K562 (cell line): ENCODE measurements around the gene VSTM5. TPM values are rescaled to one million over a fixed set of nuclear protein-coding genes. Genes with fewer than 3 reads are reported as not detected.
A peak's percentile ranks its signal among the peaks of the same experiment; 100 is the strongest.

Experiments used
- ARHGAP35 ChIP-seq: fragments of 450-650 bp; IDR thresholded peaks from 2 replicates; pipeline ENCODE4 v1.6.1; 2018; ENCODE audit not compliant: partially characterized antibody
- CBX8 ChIP-seq: fragments of 200-600 bp; sonication (generic); IDR thresholded peaks from 2 replicates; pipeline ENCODE4 v1.6.1; 2012; ENCODE audit warnings: borderline replicate concordance, mixed run types, low read depth, mild to moderate bottlenecking, moderate library complexity, mixed read lengths, low read length, control low read depth, inconsistent platforms; ENCODE audit not compliant: poor library complexity, severe bottlenecking; ENCODE audit errors: extremely low read depth
- CCNT2 ChIP-seq: IDR thresholded peaks from 2 replicates; pipeline ENCODE4 v1.6.1; 2011; ENCODE audit warnings: borderline replicate concordance, low read depth, mild to moderate bottlenecking, moderate library complexity, mixed read lengths, low read length; ENCODE audit not compliant: insufficient read length; ENCODE audit errors: extremely low read depth
- CLOCK ChIP-seq: fragments of 250-450 bp; sonication (Bioruptor Pico); IDR thresholded peaks from 2 replicates; pipeline ENCODE4 v1.4.0; 2020; ENCODE audit warnings: mild to moderate bottlenecking, moderate library complexity, borderline replicate concordance
- E2F6 ChIP-seq, 2 experiments: IDR thresholded peaks; 2 replicates each; pipeline ENCODE4 v1.6.1; 2011; ENCODE audit warnings: borderline replicate concordance in 1 of 2, control low read depth in 1 of 2, low read depth in 1 of 2, low read length in 1 of 2, mild to moderate bottlenecking in 1 of 2, mixed read lengths in 1 of 2, moderate library complexity in 1 of 2; ENCODE audit not compliant: insufficient read depth in 1 of 2, insufficient read length in 1 of 2, poor library complexity in 1 of 2, severe bottlenecking in 1 of 2; ENCODE audit errors: extremely low read depth in 1 of 2
- ELF4 ChIP-seq: fragments of 450-650 bp; formaldehyde crosslinking; IDR thresholded peaks from 2 replicates; pipeline ENCODE4 v1.4.0; 2022; ENCODE audit warnings: missing genetic modification characterization
- HMG20A ChIP-seq: fragments of 450-650 bp; formaldehyde crosslinking; conservative IDR thresholded peaks from 2 replicates; pipeline ENCODE4 v1.4.0; 2020; ENCODE audit warnings: mild to moderate bottlenecking, mixed read lengths
- KLF6 ChIP-seq: fragments of 250-450 bp; sonication (Bioruptor Pico); IDR thresholded peaks from 2 replicates; pipeline ENCODE4 v1.4.0; 2020; ENCODE audit warnings: mild to moderate bottlenecking, moderate library complexity, borderline replicate concordance
- NR2C2 ChIP-seq, 2 experiments: fragments of 200-800 bp in 1 of 2; sonication (Bioruptor generic) in 1 of 2; sonication (generic) in 1 of 2; formaldehyde crosslinking in 1 of 2; IDR thresholded peaks; 2 replicates each; pipeline versions ENCODE4 v1.6.1 to v1.8.0; 2016 to 2022; ENCODE audit warnings: mild to moderate bottlenecking in 1 of 2, missing compliant biosample characterization in 1 of 2, missing genetic modification characterization in 1 of 2, missing genetic modification reagents in 1 of 2
- SAFB ChIP-seq: fragments of 200-400 bp; formaldehyde crosslinking; IDR thresholded peaks from 2 replicates; pipeline ENCODE4 v1.6.1; 2017; ENCODE audit warnings: low read depth, low read length, borderline replicate concordance
- SIN3B ChIP-seq: fragments of 450-650 bp; IDR thresholded peaks from 2 replicates; pipeline ENCODE4 v1.6.1; 2017; ENCODE audit warnings: low read depth, mild to moderate bottlenecking, moderate library complexity
- TAF15 ChIP-seq: fragments of 200-400 bp; formaldehyde crosslinking; IDR thresholded peaks from 2 replicates; pipeline ENCODE4 v1.6.1; 2017; ENCODE audit warnings: mild to moderate bottlenecking, low read depth, low read length, moderate library complexity
- TAF9B ChIP-seq: fragments of 450-650 bp; IDR thresholded peaks from 2 replicates; pipeline ENCODE4 v1.6.1; 2018; ENCODE audit warnings: mild to moderate bottlenecking; ENCODE audit not compliant: partially characterized antibody
- TFAP4 ChIP-seq: sonication (generic); formaldehyde crosslinking; IDR thresholded peaks from 2 replicates; pipeline ENCODE4 v1.8.0; 2022; ENCODE audit warnings: missing genetic modification reagents, mild to moderate bottlenecking, moderate library complexity, borderline replicate concordance
- USF1 ChIP-seq: sonication (generic); formaldehyde crosslinking; IDR thresholded peaks from 2 replicates; pipeline ENCODE4 v1.9.0; 2022; ENCODE audit warnings: mild to moderate bottlenecking, missing genetic modification reagents
- USF2 ChIP-seq: sonication (generic); formaldehyde crosslinking; IDR thresholded peaks from 2 replicates; pipeline ENCODE4 v1.5.0; 2020; ENCODE audit warnings: missing genetic modification reagents
- ZBTB7A ChIP-seq: IDR thresholded peaks from 2 replicates; pipeline ENCODE4 v1.6.1; 2011; ENCODE audit warnings: low read depth, mild to moderate bottlenecking, low read length, moderate library complexity, borderline replicate concordance; ENCODE audit not compliant: control insufficient read depth
- ZNF699 ChIP-seq: fragments of 250-450 bp; sonication (Bioruptor Pico); IDR thresholded peaks from 2 replicates; pipeline ENCODE4 v1.8.0; 2021; ENCODE audit warnings: mild to moderate bottlenecking, moderate library complexity; ENCODE audit not compliant: insufficient replicate concordance
- polyA plus RNA-seq, 8 experiments: library from polyadenylated mRNA; depleted of rRNA in 4 of 8; stranded (reverse) in 5 of 8; unstranded in 3 of 8; fragments of >200 nt; fragmentation: Nextera tagmentation in 2 of 8; fragmentation: Illumina TruSeq in 1 of 8; extraction: Ambion mirVana in 2 of 8; extraction: Trizol in 1 of 8; gene quantifications; 2 replicates each; pipeline versions ENCODE4 v1.2.1 to v1.2.3, GENCODE V29; 2011 to 2014; ENCODE audit warnings: inconsistent platforms in 1 of 8, missing spikeins in 1 of 8
- total RNA-seq, 7 experiments: library from RNA; depleted of rRNA in 6 of 7; stranded (reverse); fragments of >200 nt in 6 of 7; fragmentation: Illumina TruSeq in 2 of 7; extraction: Trizol in 2 of 7; gene quantifications; 2 replicates each; pipeline versions ENCODE4 v1.2.1 to v1.2.3, GENCODE V29; 2011 to 2021; ENCODE audit warnings: low replicate concordance in 1 of 7

Gene VSTM5
- total and polyA plus RNA-seq, 9 of the 15 experiments (the other 6 are each of a cell fraction or from before 2014, with no cell fraction given): 0.01 TPM; not detected in 8

- TF ChIP-seq SIN3B (no peak), CCNT2 (peak; percentile 30), KLF6 (peak; percentile 88; the same call in 1 of the 2 replicates), ELF4 (CRISPR knock-in tag) (no peak), ZBTB7A (peak; percentile 32; the same call in 1 of the 2 replicates), E2F6 (IDR thresholded peaks at IDR 0.05; ENCODE audit: borderline replicate concordance in 1 of 2, extremely low read depth in 1 of 2, insufficient read depth in 1 of 2, insufficient read length in 1 of 2, low read depth in 1 of 2, low read length in 1 of 2, poor library complexity in 1 of 2, severe bottlenecking in 1 of 2) (peak; percentile 12 to 79), ZNF699 (CRISPR knock-in tag) (no peak), USF1 (CRISPR knock-in tag) (0 out of 2 replicates have a peak, but pooled peaks have one; percentile 19), NR2C2 (CRISPR knock-in tag; IDR thresholded peaks at IDR 0.05) (0 out of 2 replicates have a peak, but pooled peaks have one; percentile 29), NR2C2 (tag; IDR thresholded peaks at IDR 0.05) (peak; percentile 90), HMG20A (CRISPR knock-in tag) (no peak), TFAP4 (peak; percentile 70; the same call in 1 of the 2 replicates), USF2 (no peak), CLOCK (CRISPR knock-in tag) (no peak), CBX8 (no peak), SAFB (no peak), TAF15 (no peak), ARHGAP35 (no peak), TAF9B (peak; percentile 79)
Observed at GRCh38 chr11:93784145-93784934, 66.1 kb downstream of the VSTM5 start, which contains the start of gene MED17 (continued).
